Esophagus squamous epithelium (tissue), 5 donors: ENCODE measurements around the gene DGKQ. TPM values are rescaled to one million over a fixed set of nuclear protein-coding genes. Genes with fewer than 3 reads are reported as not detected.

ENCODE experiments used
- DNase-seq: peaks from one replicate; lab custom pipeline; 2025; lab: John Stamatoyannopoulos, UW
- H3K27ac ChIP-seq, 4 donors: fragments of 200-600 bp; sonication (generic); one replicate each; pipeline ENCODE4 v1.5.1; 2016 to 2019; ENCODE audit warnings: mild to moderate bottlenecking in 1 of 4
- H3K27me3 ChIP-seq, 4 donors: fragments of 200-600 bp; sonication (generic); 1 replicate in 3 of 4; 2 replicates in 1 of 4; pipeline versions ENCODE4 v1.5.1 to v1.6.0; 2017 to 2021; ENCODE audit warnings: antibody characterized with exemption in 1 of 4
- H3K36me3 ChIP-seq, 3 donors: fragments of 200-600 bp; sonication (generic); one replicate each; pipeline ENCODE4 v1.5.1; 2016 to 2019
- H3K4me1 ChIP-seq, 3 donors: fragments of 200-600 bp; sonication (generic); one replicate each; pipeline ENCODE4 v1.5.1; 2017 to 2019
- H3K4me3 ChIP-seq, 4 donors: fragments of 200-600 bp; sonication (generic); 1 replicate in 3 of 4; 2 replicates in 1 of 4; pipeline ENCODE4 v1.5.1; 2016 to 2019; ENCODE audit warnings: mild to moderate bottlenecking in 2 of 4, moderate library complexity in 1 of 4
- H3K9me3 ChIP-seq, 3 donors: fragments of 200-600 bp; sonication (generic); one replicate each; pipeline ENCODE4 v1.5.1; 2016 to 2019
- POLR2A ChIP-seq, 4 donors: fragments of 450-650 bp; IDR thresholded peaks; one replicate each; pipeline ENCODE4 v1.6.1; 2017; ENCODE audit warnings: antibody characterized with exemption in 4 of 4, mild to moderate bottlenecking in 4 of 4, moderate library complexity in 3 of 4
- WGBS, 2 donors: methylation state at CpG; one replicate each; pipeline ENCODE4 v1.1.5; 2018; 5-methylcytosine and 5-hydroxymethylcytosine counted together
- intact Hi-C: fragments of 100-400 bp; cut with DNase I; formaldehyde crosslinking; loops from one replicate; pipeline ENCODE4 v1.15.0; 2022
- total RNA-seq, 4 donors: library from RNA; depleted of rRNA; stranded (reverse); fragments of >200 nt; gene quantifications; one replicate each; pipeline ENCODE4 v1.1.0, GENCODE V29; 2016
- TF ChIP-seq, protein P1 (sequence below), 6 experiments: fragments of 450-650 bp in 4 of 6; fragments of 200-600 bp in 2 of 6; sonication (generic) in 2 of 6; IDR thresholded peaks; one replicate each; pipeline ENCODE4 v1.5.1; 2016 to 2019; ENCODE audit warnings: antibody characterized with exemption in 6 of 6, mild to moderate bottlenecking in 4 of 6, moderate library complexity in 4 of 6
- donor health status: DM: yes; HTN: yes; CAD: no.

The DGKQ gene
- total RNA-seq, 4 donors from 2014 or later = 9.5 to 12.0 (median 10.7) TPM

DNA sequence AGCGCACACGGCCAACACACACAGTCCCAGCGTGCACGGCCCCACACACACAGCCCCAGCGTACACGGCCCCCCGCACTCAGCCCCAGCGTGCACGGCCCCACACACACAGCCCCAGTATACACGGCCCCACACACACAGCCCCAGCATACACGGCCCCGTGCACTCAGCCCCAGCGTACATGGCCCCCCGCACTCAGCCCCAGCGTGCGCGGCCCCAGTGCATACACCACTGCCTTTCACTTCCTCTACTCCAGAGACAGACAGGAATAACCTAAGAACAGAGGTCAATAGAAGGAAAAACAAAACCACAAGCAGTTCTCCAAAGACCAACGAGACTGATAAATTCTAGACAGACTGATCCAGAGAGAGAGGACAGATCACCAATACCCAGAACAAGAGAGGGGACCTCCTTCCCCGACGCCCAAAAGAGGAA, 58.3 kb downstream of the DGKQ start:
- Histone ChIP-seq H3K9me3 (no peaks in the 10 kb centered on the region), H3K4me1 (peaks cover 0 to 35% (median 3%) of the 10 kb centered on the region in 3 donors), H3K27ac (peak overlapping the region in 1 of 4 donors; percentile 28), H3K36me3 (peaks cover 3 to 33% (median 13%) of the 10 kb centered on the region in 3 donors), H3K27me3 (no peaks in the 10 kb centered on the region), H3K4me3 (no peak overlapping the region)
- no peak for DNase-seq
- 35 to 70% methylated on average over 2 to 3 of the region's 20 CpGs for WGBS, 2 donors
- TF ChIP-seq, protein P1, sequence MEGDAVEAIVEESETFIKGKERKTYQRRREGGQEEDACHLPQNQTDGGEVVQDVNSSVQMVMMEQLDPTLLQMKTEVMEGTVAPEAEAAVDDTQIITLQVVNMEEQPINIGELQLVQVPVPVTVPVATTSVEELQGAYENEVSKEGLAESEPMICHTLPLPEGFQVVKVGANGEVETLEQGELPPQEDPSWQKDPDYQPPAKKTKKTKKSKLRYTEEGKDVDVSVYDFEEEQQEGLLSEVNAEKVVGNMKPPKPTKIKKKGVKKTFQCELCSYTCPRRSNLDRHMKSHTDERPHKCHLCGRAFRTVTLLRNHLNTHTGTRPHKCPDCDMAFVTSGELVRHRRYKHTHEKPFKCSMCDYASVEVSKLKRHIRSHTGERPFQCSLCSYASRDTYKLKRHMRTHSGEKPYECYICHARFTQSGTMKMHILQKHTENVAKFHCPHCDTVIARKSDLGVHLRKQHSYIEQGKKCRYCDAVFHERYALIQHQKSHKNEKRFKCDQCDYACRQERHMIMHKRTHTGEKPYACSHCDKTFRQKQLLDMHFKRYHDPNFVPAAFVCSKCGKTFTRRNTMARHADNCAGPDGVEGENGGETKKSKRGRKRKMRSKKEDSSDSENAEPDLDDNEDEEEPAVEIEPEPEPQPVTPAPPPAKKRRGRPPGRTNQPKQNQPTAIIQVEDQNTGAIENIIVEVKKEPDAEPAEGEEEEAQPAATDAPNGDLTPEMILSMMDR (IDR thresholded peaks at IDR 0.05) = no peak
- TF ChIP-seq POLR2A (IDR thresholded peaks at IDR 0.05) = no peak
- intact Hi-C loops = no loop called here

DNA sequence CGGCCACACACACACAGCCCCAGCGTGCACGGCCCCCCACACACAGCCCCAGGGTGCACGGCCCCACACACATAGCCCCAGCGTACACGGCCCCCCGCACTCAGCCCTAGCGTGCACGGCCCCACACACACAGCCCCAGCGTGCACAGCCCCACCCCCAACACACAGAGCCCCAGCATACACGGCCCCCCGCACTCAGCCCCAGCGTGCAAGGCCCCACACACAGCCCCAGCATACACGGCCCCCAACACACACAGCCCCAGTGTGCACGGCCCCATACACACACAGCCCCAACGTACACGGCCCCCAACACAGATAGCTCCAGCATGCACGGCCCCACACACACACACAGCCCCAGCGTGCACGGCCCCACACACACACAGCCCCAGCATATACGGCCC, 58.8 kb downstream of the DGKQ start:
- H3K9me3 ChIP-seq = no peaks in the 10 kb centered on the region
- DNase-seq = no peak
- intact Hi-C loops = no loop called here
- no peak overlapping the region for H3K27ac ChIP-seq
- H3K4me1 ChIP-seq = peaks cover 0 to 35% (median 3%) of the 10 kb centered on the region in 3 donors
- no peak overlapping the region for H3K4me3 ChIP-seq
- no peak for TF ChIP-seq POLR2A (IDR thresholded peaks at IDR 0.05)
- TF ChIP-seq, protein P1 (IDR thresholded peaks at IDR 0.05) = no peak
- no peaks in the 10 kb centered on the region for H3K27me3 ChIP-seq
- H3K36me3 ChIP-seq = peaks cover 3 to 38% (median 13%) of the 10 kb centered on the region in 3 donors
- WGBS, 2 donors = 93% methylated on average over 3 of the region's 21 CpGs; no CpG with 5 or more reads in 1 of the 2 donors

DNA sequence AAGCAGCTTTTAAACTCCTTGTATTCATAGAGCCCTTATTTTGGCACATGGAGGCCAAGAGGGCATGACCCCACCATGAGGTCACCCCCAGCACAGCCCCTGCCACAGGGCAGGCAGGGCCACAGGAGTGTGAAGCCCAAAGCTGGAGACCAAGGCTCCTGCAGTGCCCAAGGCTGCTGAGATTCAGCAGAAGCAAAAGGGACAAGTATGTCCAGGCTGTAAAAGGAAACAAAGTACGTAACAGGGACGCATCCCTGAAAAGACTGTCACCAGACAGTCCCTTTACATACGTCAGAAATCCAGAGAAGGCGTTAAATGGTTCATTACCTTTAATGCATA, 60.1 kb downstream of the DGKQ start:
- TF ChIP-seq, protein P1 (IDR thresholded peaks at IDR 0.05) = no peak
- TF ChIP-seq POLR2A (IDR thresholded peaks at IDR 0.05) = no peak
- intact Hi-C loops = no loop called here
- H3K27ac ChIP-seq = peak overlapping the region in 3 of 4 donors; percentile 4 to 79 (median 71)
- no peak for DNase-seq
- 89 to 93% methylated on average over 4 of the region's 4 CpGs for WGBS, 2 donors
- no peaks in the 10 kb centered on the region for H3K9me3 ChIP-seq
- peaks cover 0 to 38% (median 3%) of the 10 kb centered on the region in 3 donors for H3K4me1 ChIP-seq
- H3K27me3 ChIP-seq = no peaks in the 10 kb centered on the region
- no peak overlapping the region for H3K4me3 ChIP-seq
- H3K36me3 ChIP-seq = peaks cover 3 to 51% (median 13%) of the 10 kb centered on the region in 3 donors

DNA sequence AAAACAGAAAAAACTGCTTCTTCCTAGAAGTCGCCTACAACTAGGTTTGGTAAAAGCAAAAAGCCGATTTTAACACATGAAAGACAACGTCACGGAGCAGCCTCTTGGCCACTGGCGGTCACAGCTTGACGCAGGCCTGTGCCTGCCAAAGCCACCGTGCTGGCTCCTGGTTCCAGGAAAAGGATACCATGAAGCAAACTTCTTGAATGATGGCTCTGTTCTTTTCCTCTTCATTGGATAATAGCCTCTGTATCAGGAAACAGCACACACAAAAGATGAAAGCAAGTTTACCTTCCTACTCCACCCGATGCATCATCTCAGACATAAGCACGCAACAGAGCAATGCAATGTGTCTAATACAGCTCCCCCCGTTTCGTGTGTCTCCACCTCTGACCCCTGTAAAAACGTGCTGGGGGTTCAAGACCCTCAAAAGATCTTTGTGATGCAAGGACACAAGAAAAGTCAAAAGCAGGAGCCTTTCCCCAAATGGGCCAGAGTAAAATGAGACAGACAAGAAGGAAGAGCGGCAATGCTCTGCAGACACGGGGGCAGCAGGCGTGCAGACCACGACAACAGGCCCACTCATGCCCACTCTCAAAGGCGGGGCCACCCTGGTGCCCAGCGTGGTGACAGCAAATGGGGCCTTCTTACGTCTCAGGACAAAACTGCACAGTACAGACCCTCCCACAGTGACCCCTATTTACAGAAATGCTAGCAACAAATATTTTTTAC, 60.7 kb downstream of the DGKQ start:
- Histone ChIP-seq H3K27me3 (no peaks in the 10 kb centered on the region), H3K36me3 (peaks cover 3 to 56% (median 13%) of the 10 kb centered on the region in 3 donors), H3K27ac (peak overlapping the region; percentile 67 to 82 (median 73)), H3K9me3 (no peaks in the 10 kb centered on the region), H3K4me3 (no peak overlapping the region), H3K4me1 (peaks cover 0 to 43% (median 3%) of the 10 kb centered on the region in 3 donors)
- WGBS, 2 donors = 73 to 75% methylated on average over 14 to 19 of the region's 19 CpGs
- intact Hi-C loops = no loop called here
- no peak for DNase-seq
- TF ChIP-seq, protein P1 (IDR thresholded peaks at IDR 0.05) = no peak
- no peak for TF ChIP-seq POLR2A (IDR thresholded peaks at IDR 0.05)

DNA sequence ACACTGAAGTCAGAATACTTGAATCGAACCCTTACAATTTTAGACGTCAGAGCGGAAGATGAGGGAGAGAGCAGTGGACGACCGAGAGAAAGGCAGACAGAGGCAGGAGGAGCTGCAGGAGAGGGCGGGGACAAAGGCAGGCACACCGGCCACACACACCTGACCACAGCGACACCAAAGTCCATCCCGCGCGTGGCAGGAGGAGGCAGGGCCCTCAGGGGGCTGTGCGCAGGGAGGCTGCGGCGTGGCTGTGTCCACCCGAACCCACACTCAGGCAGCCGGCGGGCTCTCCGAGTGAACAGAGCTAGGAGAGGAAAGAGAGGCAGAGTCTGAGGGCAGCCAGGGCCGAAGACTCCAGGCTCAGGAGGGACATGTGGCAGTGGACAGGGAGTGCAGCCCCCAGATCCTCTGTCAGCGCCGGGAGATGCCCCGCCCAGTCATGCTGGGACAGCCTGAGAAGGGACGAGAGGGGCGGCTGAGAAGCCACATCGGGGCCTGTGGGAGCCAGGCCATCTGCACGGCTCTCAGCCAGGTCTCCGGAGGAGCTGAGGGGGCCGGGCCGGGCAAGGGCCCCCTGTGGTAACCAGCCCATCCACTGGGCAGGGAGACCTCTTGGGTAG, 61.4 kb downstream of the DGKQ start:
- no peaks in the 10 kb centered on the region for H3K27me3 ChIP-seq
- H3K27ac ChIP-seq = peak overlapping the region; percentile 67 to 82 (median 73)
- H3K4me3 ChIP-seq = no peak overlapping the region
- no peaks in the 10 kb centered on the region for H3K9me3 ChIP-seq
- peaks cover 0 to 51% (median 3%) of the 10 kb centered on the region in 3 donors for H3K4me1 ChIP-seq
- peaks cover 3 to 64% (median 13%) of the 10 kb centered on the region in 3 donors for H3K36me3 ChIP-seq
- DNase-seq = no peak
- 88 to 95% methylated on average over 18 to 22 of the region's 29 CpGs for WGBS, 2 donors
- TF ChIP-seq, protein P1 (IDR thresholded peaks at IDR 0.05) = no peak
- no peak for TF ChIP-seq POLR2A (IDR thresholded peaks at IDR 0.05)
- intact Hi-C loops = no loop called here
